Measurements from ENCODE around the gene DTYMK.

DNA sequence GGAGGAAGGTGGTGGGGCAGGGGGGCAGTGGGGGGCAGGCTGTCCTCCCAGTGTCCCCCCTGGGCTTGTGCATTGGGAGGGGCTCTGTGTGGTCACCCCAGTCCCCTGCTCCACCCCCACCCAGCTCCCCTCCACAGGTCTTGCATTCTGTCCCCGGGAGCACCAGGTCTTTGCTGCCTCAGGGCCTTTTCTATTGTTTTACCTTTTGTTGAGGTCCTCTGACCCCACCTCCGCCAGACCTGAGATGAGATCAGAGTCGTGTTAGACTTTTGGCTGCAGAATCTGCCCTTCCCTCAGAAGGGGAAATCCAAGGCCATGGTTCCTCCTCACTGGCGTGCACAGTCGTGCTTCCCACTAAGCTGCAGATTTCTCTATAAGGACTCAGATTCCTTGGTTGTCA, 28.3 kb downstream of the DTYMK start:
- TF ChIP-seq POLR2AphosphoS5 (IDR thresholded peaks at IDR 0.05; ENCODE audit: low read depth, low read length) = no peak
- no peak for TF ChIP-seq TAF1 (IDR thresholded peaks at IDR 0.05; ENCODE audit: borderline replicate concordance, low read depth, low read length)
- TF ChIP-seq RAD21 (IDR thresholded peaks at IDR 0.05; ENCODE audit: low read length) = no peak
- TF ChIP-seq, protein P1, sequence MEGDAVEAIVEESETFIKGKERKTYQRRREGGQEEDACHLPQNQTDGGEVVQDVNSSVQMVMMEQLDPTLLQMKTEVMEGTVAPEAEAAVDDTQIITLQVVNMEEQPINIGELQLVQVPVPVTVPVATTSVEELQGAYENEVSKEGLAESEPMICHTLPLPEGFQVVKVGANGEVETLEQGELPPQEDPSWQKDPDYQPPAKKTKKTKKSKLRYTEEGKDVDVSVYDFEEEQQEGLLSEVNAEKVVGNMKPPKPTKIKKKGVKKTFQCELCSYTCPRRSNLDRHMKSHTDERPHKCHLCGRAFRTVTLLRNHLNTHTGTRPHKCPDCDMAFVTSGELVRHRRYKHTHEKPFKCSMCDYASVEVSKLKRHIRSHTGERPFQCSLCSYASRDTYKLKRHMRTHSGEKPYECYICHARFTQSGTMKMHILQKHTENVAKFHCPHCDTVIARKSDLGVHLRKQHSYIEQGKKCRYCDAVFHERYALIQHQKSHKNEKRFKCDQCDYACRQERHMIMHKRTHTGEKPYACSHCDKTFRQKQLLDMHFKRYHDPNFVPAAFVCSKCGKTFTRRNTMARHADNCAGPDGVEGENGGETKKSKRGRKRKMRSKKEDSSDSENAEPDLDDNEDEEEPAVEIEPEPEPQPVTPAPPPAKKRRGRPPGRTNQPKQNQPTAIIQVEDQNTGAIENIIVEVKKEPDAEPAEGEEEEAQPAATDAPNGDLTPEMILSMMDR (IDR thresholded peaks at IDR 0.05) = no peak
- no peak for TF ChIP-seq EZH2phosphoT487 (IDR thresholded peaks at IDR 0.05; ENCODE audit: borderline replicate concordance, low read depth)
- TF ChIP-seq, protein P2, sequence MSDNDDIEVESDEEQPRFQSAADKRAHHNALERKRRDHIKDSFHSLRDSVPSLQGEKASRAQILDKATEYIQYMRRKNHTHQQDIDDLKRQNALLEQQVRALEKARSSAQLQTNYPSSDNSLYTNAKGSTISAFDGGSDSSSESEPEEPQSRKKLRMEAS (IDR thresholded peaks at IDR 0.05; ENCODE audit: low read depth) = no peak
- no peak for TF ChIP-seq FOXM1 (IDR thresholded peaks at IDR 0.05; ENCODE audit: low read depth)
- no peak for TF ChIP-seq NRF1 (IDR thresholded peaks at IDR 0.05; ENCODE audit: low read depth, low read length)
- TF ChIP-seq YY1 (IDR thresholded peaks at IDR 0.05; ENCODE audit: low read depth) = no peak
